Bronchial epithelial cell (primary cell): ENCODE results near the gene BLNK. TPM values are rescaled to one million over a fixed set of nuclear protein-coding genes. Genes with fewer than 3 reads are reported as not detected.

Experiments used
- DNase-seq: peaks from one replicate; pipeline ENCODE4 v3.0.0-alpha.2; 2010; ENCODE audit warnings: low read depth
- FAIRE-seq: peaks from 2 replicates; lab custom pipeline; 2011; peaks lifted over from hg19 to GRCh38; lab: Jason Lieb, UNC
- H3K27me3 ChIP-seq: 2 replicates; pipeline ENCODE4 v1.5.1; 2011; ENCODE audit warnings: low read length; ENCODE audit not compliant: control insufficient read depth, insufficient read depth
- H3K36me3 ChIP-seq: 2 replicates; pipeline ENCODE4 v1.5.1; 2011; ENCODE audit warnings: low read length; ENCODE audit not compliant: control insufficient read depth, insufficient read depth
- H3K4me3 ChIP-seq: 2 replicates; pipeline ENCODE4 v1.5.1; 2011; ENCODE audit warnings: mild to moderate bottlenecking, low read depth, low read length, control low read depth
- total RNA-seq: library from RNA; depleted of rRNA; stranded (reverse); fragments of >200 nt; gene quantifications from 2 replicates; pipeline ENCODE4 v1.2.1, GENCODE V29; 2014
- TF ChIP-seq, protein P1 (sequence below): IDR thresholded peaks from 2 replicates; pipeline ENCODE4 v1.5.1; 2011; ENCODE audit warnings: mild to moderate bottlenecking, moderate library complexity, low read length, control low read depth, inconsistent platforms; ENCODE audit not compliant: insufficient read depth, severe bottlenecking

The BLNK gene
- total RNA-seq, 1 donor from 2014 or later = 2.6 TPM

DNA sequence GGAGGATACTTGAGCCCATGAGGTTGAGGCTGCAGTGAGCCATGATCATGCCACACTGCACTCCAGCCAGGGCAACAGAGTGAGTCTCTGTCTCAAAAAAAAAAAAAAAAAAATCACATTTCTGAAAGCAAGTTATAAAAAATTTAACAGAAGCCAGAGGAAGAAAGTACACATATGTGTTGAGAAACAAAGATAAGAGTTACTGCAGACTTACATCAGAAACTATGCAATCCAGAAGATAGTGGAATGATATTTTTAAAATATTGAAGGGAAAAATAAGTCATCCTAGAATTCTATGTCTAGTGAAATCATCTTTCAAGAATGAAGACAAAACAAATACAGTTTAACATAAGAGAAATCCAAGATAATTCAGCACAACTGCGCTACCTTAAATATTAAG lies 94.4 kb downstream of the BLNK start:
- H3K4me3 ChIP-seq = no peak overlapping the region
- FAIRE-seq (no peak), DNase-seq (no peak)
- TF ChIP-seq, protein P1, sequence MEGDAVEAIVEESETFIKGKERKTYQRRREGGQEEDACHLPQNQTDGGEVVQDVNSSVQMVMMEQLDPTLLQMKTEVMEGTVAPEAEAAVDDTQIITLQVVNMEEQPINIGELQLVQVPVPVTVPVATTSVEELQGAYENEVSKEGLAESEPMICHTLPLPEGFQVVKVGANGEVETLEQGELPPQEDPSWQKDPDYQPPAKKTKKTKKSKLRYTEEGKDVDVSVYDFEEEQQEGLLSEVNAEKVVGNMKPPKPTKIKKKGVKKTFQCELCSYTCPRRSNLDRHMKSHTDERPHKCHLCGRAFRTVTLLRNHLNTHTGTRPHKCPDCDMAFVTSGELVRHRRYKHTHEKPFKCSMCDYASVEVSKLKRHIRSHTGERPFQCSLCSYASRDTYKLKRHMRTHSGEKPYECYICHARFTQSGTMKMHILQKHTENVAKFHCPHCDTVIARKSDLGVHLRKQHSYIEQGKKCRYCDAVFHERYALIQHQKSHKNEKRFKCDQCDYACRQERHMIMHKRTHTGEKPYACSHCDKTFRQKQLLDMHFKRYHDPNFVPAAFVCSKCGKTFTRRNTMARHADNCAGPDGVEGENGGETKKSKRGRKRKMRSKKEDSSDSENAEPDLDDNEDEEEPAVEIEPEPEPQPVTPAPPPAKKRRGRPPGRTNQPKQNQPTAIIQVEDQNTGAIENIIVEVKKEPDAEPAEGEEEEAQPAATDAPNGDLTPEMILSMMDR = no peak
- H3K27me3 ChIP-seq = no peaks in the 10 kb centered on the region
- H3K36me3 ChIP-seq = no peaks in the 10 kb centered on the region

DNA sequence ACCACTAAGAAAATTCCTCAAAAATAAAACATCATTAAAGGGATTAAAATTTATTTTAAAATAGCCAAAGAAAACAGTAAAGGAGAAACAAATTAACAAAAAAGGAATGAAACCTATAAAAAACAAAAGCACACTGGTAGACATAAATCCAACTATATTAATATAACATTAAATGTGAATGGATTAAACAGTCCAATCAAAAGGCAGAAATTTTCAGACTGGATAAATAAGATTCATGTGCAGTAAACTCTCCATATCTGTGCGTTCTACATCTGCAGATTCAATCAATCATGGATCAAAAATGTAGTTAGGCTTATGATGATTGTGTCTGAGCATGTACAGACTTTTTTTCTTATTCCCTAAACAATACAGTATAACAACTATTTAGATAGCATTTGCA lies 98.7 kb downstream of the BLNK start:
- DNase-seq (no peak), FAIRE-seq (no peak)
- no peaks in the 10 kb centered on the region for H3K27me3 ChIP-seq
- H3K36me3 ChIP-seq = no peaks in the 10 kb centered on the region
- H3K4me3 ChIP-seq = no peak overlapping the region
- TF ChIP-seq, protein P1 = no peak

DNA sequence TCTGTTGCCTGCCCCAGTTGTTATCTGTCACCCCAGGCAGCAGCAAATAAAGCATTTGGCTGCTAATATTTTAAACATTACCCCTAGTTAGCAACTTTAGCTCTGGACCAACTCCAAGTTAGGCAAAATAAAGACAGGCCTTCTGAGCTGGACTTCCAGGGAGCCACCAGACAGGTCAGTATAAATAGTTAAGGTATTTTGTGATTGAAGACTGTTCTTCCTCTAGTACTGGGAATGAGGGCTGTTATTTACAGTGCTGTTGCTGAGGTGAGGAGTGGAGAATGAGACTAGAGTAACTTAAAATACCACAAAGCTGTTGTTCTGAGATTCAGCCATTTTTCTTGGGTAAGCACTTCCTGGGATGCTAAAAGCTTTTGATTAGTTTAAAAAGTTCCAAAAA lies 101.1 kb downstream of the BLNK start:
- no peak for FAIRE-seq
- TF ChIP-seq, protein P1 = no peak
- H3K27me3 ChIP-seq = no peaks in the 10 kb centered on the region
- H3K4me3 ChIP-seq = no peak overlapping the region
- DNase-seq = no peak
- no peaks in the 10 kb centered on the region for H3K36me3 ChIP-seq

DNA sequence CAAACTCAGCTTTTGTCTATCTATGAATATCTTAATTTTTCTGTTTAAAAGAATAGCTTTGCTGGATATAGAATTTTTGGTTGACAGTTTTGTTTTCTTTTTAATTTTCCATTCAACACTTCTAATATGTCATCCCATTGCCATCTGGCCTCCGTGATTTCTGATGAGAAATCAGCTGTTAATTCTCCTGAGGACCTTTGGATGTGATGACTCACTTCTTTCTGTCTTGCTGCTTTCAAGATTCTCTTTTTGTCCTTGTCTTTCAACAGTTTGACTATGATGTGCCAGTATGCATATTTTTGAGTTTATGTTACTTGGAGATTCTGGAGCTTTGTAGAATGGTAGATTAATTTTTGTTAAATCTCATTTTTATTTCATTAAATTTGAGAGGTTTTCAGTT lies 102.8 kb downstream of the BLNK start:
- DNase-seq (no peak), FAIRE-seq (no peak)
- no peaks in the 10 kb centered on the region for H3K36me3 ChIP-seq
- TF ChIP-seq, protein P1 = no peak
- H3K27me3 ChIP-seq = no peaks in the 10 kb centered on the region
- H3K4me3 ChIP-seq = no peak overlapping the region

DNA sequence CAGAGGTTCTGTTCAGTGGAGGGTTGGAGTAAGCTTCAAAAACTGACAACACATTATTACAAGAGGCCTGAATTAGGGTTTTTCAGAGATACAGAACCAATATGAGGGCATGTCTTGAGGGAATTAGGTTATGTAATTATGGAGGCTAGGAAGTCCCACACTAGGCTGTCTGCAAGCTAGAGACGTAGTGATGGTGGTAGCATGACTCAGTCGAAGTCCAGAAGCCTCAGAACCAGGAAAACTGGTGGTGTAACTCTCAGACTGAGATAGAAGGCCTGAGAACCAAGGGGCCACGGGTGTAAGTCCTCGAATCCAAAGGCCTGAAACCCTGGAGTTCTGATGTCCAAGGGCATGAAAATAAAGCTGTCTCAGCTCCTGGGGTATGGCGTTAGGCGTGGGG lies 105.6 kb downstream of the BLNK start:
- Histone ChIP-seq H3K36me3 (no peaks in the 10 kb centered on the region), H3K27me3 (no peaks in the 10 kb centered on the region), H3K4me3 (no peak overlapping the region)
- TF ChIP-seq, protein P1 = no peak
- DNase-seq (no peak), FAIRE-seq (no peak)

DNA sequence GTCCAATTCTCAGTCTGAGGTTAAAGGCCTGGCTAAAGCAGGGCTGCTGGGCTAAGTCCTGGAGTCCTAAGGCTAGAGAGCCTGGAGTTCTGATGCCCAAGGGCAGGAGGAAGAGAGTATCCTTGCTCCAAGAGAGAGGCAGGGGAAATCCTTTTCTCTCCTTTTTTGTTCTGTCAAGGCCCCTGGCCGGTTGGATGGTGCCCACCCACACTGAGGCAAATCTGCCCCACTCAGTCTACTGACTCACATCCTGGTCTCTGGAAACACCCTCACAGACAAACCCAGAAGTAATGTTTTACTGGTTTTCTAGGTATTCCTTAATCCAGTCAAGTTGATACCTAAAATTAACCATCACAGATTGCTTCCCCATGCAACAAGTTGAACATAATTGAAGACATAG lies 118.3 kb downstream of the BLNK start:
- no peak for FAIRE-seq
- Histone ChIP-seq H3K36me3 (no peaks in the 10 kb centered on the region), H3K27me3 (no peaks in the 10 kb centered on the region), H3K4me3 (no peak overlapping the region)
- TF ChIP-seq, protein P1 = no peak
- no peak for DNase-seq
